ENCODE results near the gene WNT3A. TPM values are rescaled to one million over a fixed set of nuclear protein-coding genes. Genes with fewer than 3 reads are reported as not detected.
A peak's percentile ranks its signal among the peaks of the same experiment; 100 is the strongest.

The WNT3A gene
- total and polyA plus RNA-seq, 9 of the 15 experiments (the other 6 are each of a cell fraction or from before 2014, with no cell fraction given), result not detected

DNA sequence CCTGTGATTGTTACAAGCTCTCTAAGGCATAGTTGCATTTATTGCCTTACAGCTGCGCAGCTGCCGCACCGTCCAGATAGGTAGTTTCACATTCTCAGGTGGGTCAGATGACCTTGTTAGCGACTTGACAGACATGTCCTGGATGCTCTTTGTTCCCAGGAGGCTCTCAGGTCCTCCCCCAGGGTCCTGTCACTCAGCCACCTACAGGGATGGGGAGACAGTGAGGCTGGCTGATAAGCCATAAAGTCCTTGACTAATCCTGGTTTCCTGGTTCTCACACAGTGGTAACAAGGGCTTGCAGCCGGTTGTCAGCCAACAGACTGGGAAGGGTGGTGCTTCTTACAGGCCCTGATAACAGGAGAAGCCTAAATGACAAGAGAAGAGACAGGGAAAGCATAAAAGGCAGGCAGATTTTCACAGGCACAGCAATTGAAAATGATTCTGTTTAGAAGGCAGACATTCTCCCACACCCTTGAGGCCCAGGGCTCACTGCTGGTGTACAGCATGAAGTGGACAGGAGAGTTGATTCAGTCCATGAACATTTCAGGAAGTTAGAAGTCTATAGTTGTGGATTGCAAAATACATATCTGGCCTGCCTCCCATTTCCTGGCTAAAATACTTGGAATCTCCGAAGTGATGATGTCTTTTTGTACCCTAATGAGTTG is 78.6 kb downstream of the WNT3A start (continued):
- TF ChIP-seq, protein P1, sequence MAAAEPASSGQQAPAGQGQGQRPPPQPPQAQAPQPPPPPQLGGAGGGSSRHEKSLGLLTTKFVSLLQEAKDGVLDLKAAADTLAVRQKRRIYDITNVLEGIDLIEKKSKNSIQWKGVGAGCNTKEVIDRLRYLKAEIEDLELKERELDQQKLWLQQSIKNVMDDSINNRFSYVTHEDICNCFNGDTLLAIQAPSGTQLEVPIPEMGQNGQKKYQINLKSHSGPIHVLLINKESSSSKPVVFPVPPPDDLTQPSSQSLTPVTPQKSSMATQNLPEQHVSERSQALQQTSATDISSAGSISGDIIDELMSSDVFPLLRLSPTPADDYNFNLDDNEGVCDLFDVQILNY (CRISPR knock-in tag; IDR thresholded peaks at IDR 0.05), result no peak
- TF ChIP-seq CBX2 (IDR thresholded peaks at IDR 0.05; ENCODE audit: insufficient read depth, low read length, poor library complexity, severe bottlenecking), result no peak
- TF ChIP-seq HNRNPLL (IDR thresholded peaks at IDR 0.05; ENCODE audit: low read depth, low read length, poor library complexity, severe bottlenecking), result peak; percentile 81
- peak; percentile 18 to 42; a peak in 2 of 4 replicates for TF ChIP-seq TEAD1 (CRISPR knock-in tag; IDR thresholded peaks at IDR 0.05)
- TF ChIP-seq ZC3H8 (IDR thresholded peaks at IDR 0.05), result no peak
- TF ChIP-seq, protein P2, sequence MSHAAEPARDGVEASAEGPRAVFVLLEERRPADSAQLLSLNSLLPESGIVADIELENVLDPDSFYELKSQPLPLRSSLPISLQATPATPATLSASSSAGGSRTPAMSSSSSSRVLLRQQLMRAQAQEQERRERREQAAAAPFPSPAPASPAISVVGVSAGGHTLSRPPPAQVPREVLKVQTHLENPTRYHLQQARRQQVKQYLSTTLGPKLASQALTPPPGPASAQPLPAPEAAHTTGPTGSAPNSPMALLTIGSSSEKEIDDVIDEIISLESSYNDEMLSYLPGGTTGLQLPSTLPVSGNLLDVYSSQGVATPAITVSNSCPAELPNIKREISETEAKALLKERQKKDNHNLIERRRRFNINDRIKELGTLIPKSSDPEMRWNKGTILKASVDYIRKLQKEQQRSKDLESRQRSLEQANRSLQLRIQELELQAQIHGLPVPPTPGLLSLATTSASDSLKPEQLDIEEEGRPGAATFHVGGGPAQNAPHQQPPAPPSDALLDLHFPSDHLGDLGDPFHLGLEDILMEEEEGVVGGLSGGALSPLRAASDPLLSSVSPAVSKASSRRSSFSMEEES (CRISPR knock-in tag; IDR thresholded peaks at IDR 0.05), result no peak
- TF ChIP-seq KLF13 (tag; IDR thresholded peaks at IDR 0.05; ENCODE audit: borderline replicate concordance, low read depth), result no peak
- TF ChIP-seq CHD1 (IDR thresholded peaks at IDR 0.05; ENCODE audit: low read length), result no peak
- TF ChIP-seq, protein P3, sequence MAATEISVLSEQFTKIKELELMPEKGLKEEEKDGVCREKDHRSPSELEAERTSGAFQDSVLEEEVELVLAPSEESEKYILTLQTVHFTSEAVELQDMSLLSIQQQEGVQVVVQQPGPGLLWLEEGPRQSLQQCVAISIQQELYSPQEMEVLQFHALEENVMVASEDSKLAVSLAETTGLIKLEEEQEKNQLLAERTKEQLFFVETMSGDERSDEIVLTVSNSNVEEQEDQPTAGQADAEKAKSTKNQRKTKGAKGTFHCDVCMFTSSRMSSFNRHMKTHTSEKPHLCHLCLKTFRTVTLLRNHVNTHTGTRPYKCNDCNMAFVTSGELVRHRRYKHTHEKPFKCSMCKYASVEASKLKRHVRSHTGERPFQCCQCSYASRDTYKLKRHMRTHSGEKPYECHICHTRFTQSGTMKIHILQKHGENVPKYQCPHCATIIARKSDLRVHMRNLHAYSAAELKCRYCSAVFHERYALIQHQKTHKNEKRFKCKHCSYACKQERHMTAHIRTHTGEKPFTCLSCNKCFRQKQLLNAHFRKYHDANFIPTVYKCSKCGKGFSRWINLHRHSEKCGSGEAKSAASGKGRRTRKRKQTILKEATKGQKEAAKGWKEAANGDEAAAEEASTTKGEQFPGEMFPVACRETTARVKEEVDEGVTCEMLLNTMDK (IDR thresholded peaks at IDR 0.05; ENCODE audit: borderline replicate concordance, insufficient read depth, low read depth, low read length, poor library complexity, severe bottlenecking), result no peak
- no peak for TF ChIP-seq NFATC3 (IDR thresholded peaks at IDR 0.05)
- TF ChIP-seq, protein P4, sequence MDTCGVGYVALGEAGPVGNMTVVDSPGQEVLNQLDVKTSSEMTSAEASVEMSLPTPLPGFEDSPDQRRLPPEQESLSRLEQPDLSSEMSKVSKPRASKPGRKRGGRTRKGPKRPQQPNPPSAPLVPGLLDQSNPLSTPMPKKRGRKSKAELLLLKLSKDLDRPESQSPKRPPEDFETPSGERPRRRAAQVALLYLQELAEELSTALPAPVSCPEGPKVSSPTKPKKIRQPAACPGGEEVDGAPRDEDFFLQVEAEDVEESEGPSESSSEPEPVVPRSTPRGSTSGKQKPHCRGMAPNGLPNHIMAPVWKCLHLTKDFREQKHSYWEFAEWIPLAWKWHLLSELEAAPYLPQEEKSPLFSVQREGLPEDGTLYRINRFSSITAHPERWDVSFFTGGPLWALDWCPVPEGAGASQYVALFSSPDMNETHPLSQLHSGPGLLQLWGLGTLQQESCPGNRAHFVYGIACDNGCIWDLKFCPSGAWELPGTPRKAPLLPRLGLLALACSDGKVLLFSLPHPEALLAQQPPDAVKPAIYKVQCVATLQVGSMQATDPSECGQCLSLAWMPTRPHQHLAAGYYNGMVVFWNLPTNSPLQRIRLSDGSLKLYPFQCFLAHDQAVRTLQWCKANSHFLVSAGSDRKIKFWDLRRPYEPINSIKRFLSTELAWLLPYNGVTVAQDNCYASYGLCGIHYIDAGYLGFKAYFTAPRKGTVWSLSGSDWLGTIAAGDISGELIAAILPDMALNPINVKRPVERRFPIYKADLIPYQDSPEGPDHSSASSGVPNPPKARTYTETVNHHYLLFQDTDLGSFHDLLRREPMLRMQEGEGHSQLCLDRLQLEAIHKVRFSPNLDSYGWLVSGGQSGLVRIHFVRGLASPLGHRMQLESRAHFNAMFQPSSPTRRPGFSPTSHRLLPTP (IDR thresholded peaks at IDR 0.05; ENCODE audit: borderline replicate concordance, extremely low read depth, insufficient read length), result no peak
- TF ChIP-seq, protein P5, sequence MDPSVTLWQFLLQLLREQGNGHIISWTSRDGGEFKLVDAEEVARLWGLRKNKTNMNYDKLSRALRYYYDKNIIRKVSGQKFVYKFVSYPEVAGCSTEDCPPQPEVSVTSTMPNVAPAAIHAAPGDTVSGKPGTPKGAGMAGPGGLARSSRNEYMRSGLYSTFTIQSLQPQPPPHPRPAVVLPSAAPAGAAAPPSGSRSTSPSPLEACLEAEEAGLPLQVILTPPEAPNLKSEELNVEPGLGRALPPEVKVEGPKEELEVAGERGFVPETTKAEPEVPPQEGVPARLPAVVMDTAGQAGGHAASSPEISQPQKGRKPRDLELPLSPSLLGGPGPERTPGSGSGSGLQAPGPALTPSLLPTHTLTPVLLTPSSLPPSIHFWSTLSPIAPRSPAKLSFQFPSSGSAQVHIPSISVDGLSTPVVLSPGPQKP (CRISPR knock-in tag; IDR thresholded peaks at IDR 0.05), result no peak
- 0 out of 2 replicates have a peak, but pooled peaks have one; percentile 22 for TF ChIP-seq MTA2 (IDR thresholded peaks at IDR 0.05; ENCODE audit: low read depth)
- TF ChIP-seq, protein P6, sequence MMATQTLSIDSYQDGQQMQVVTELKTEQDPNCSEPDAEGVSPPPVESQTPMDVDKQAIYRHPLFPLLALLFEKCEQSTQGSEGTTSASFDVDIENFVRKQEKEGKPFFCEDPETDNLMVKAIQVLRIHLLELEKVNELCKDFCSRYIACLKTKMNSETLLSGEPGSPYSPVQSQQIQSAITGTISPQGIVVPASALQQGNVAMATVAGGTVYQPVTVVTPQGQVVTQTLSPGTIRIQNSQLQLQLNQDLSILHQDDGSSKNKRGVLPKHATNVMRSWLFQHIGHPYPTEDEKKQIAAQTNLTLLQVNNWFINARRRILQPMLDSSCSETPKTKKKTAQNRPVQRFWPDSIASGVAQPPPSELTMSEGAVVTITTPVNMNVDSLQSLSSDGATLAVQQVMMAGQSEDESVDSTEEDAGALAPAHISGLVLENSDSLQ (IDR thresholded peaks at IDR 0.05), result peak; percentile 96
- peak in 1 of 2 experiments; percentile 55; a peak in 1 of 4 replicates for TF ChIP-seq FOXA3 (CRISPR knock-in tag; conservative IDR thresholded peaks at IDR 0.05 in 1 of 2, IDR thresholded peaks at IDR 0.05 in 1 of 2)
- TF ChIP-seq CBFA2T3 (IDR thresholded peaks at IDR 0.05), result peak; percentile 90
